ENCODE measurements around the gene EXOC3L2.

- TF ChIP-seq GATA2 (IDR thresholded peaks at IDR 0.05; ENCODE audit: low read depth, low read length) (no peak), GATA3 (IDR thresholded peaks at IDR 0.05; ENCODE audit: low read depth, low read length) (no peak)
Observed at GRCh38 chr19:45280471-45280961, 35.3 kb upstream of the EXOC3L2 start.
